Ishikawa (cell line): ENCODE measurements around the gene MLLT10.

Experiments
- CEBPB ChIP-seq: IDR thresholded peaks from 2 replicates; pipeline ENCODE4 v1.6.1; 2012
- CREB1 ChIP-seq: IDR thresholded peaks from 2 replicates; pipeline ENCODE4 v1.6.1; 2012; ENCODE audit warnings: low read depth
- EGR1 ChIP-seq: IDR thresholded peaks from 2 replicates; pipeline ENCODE4 v1.6.1; 2012
- EP300 ChIP-seq: IDR thresholded peaks from 2 replicates; pipeline ENCODE4 v1.6.1; 2012; ENCODE audit warnings: borderline replicate concordance
- FOXM1 ChIP-seq: IDR thresholded peaks from 2 replicates; pipeline ENCODE4 v1.6.1; 2012; ENCODE audit warnings: low read depth, borderline replicate concordance
- NFIC ChIP-seq: IDR thresholded peaks from 2 replicates; pipeline ENCODE4 v1.6.1; 2012
- RAD21 ChIP-seq: IDR thresholded peaks from 2 replicates; pipeline ENCODE4 v1.6.1; 2012; ENCODE audit warnings: low read depth
- TAF1 ChIP-seq: IDR thresholded peaks from 2 replicates; pipeline ENCODE4 v1.6.1; 2012; ENCODE audit warnings: low read depth, mild to moderate bottlenecking
- TCF12 ChIP-seq: IDR thresholded peaks from 2 replicates; pipeline ENCODE4 v1.6.1; 2012; ENCODE audit warnings: low read depth
- TEAD4 ChIP-seq: IDR thresholded peaks from 2 replicates; pipeline ENCODE4 v1.6.1; 2012
- YY1 ChIP-seq: IDR thresholded peaks from 2 replicates; pipeline ENCODE4 v1.6.1; 2012; ENCODE audit warnings: low read depth
- ZBTB7A ChIP-seq: IDR thresholded peaks from 2 replicates; pipeline ENCODE4 v1.6.1; 2012; ENCODE audit warnings: low read depth
- TF ChIP-seq, protein P1 (sequence below): IDR thresholded peaks from 2 replicates; pipeline ENCODE4 v1.6.1; 2012; ENCODE audit warnings: low read depth, mild to moderate bottlenecking
- TF ChIP-seq, protein P2 (sequence below): IDR thresholded peaks from 2 replicates; pipeline ENCODE4 v1.6.1; 2012
- TF ChIP-seq, protein P3 (sequence below): IDR thresholded peaks from 2 replicates; pipeline ENCODE4 v1.6.1; 2012

The MLLT10 gene

GRCh38 chr10:21512573-21513404 is 21.2 kb upstream of the MLLT10 start:
- no peak for TF ChIP-seq CREB1
- TF ChIP-seq TEAD4: no peak
- TF ChIP-seq, protein P1, sequence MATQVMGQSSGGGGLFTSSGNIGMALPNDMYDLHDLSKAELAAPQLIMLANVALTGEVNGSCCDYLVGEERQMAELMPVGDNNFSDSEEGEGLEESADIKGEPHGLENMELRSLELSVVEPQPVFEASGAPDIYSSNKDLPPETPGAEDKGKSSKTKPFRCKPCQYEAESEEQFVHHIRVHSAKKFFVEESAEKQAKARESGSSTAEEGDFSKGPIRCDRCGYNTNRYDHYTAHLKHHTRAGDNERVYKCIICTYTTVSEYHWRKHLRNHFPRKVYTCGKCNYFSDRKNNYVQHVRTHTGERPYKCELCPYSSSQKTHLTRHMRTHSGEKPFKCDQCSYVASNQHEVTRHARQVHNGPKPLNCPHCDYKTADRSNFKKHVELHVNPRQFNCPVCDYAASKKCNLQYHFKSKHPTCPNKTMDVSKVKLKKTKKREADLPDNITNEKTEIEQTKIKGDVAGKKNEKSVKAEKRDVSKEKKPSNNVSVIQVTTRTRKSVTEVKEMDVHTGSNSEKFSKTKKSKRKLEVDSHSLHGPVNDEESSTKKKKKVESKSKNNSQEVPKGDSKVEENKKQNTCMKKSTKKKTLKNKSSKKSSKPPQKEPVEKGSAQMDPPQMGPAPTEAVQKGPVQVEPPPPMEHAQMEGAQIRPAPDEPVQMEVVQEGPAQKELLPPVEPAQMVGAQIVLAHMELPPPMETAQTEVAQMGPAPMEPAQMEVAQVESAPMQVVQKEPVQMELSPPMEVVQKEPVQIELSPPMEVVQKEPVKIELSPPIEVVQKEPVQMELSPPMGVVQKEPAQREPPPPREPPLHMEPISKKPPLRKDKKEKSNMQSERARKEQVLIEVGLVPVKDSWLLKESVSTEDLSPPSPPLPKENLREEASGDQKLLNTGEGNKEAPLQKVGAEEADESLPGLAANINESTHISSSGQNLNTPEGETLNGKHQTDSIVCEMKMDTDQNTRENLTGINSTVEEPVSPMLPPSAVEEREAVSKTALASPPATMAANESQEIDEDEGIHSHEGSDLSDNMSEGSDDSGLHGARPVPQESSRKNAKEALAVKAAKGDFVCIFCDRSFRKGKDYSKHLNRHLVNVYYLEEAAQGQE: no peak
- no peak for TF ChIP-seq EP300
- TF ChIP-seq, protein P2, sequence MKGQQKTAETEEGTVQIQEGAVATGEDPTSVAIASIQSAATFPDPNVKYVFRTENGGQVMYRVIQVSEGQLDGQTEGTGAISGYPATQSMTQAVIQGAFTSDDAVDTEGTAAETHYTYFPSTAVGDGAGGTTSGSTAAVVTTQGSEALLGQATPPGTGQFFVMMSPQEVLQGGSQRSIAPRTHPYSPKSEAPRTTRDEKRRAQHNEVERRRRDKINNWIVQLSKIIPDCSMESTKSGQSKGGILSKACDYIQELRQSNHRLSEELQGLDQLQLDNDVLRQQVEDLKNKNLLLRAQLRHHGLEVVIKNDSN: no peak
- TF ChIP-seq RAD21: no peak
- TF ChIP-seq ZBTB7A: no peak
- TF ChIP-seq TAF1: no peak
- no peak for TF ChIP-seq FOXM1
- no peak for TF ChIP-seq NFIC
- TF ChIP-seq, protein P3, sequence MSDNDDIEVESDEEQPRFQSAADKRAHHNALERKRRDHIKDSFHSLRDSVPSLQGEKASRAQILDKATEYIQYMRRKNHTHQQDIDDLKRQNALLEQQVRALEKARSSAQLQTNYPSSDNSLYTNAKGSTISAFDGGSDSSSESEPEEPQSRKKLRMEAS: no peak
- no peak for TF ChIP-seq CEBPB

DNA sequence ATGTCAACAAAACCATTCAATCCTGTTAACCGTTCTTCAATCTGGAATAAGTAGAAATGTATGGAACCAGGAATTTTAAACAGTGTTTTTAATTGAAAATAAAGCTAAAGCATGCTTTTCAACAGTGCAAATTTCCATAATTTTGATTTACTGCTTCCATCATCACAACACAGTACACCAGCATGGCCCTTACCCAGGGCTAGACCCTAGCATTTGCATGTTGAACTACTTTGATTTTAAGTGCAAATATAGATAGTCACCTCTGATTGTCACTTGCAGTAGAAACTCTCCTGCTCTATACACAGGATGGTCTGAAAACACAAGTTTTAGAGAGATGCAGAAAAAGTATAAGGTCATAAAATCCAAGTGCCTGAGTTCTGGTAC is 20.6 kb upstream of the MLLT10 start:
- TF ChIP-seq EGR1 (no peak), FOXM1 (no peak), NFIC (no peak), EP300 (no peak), ZBTB7A (no peak), CEBPB (no peak), CREB1 (no peak), YY1 (no peak), TEAD4 (no peak), RAD21 (no peak), TCF12 (no peak), TAF1 (no peak)
- TF ChIP-seq, protein P2: no peak
- TF ChIP-seq, protein P1: no peak
- TF ChIP-seq, protein P3: no peak

DNA sequence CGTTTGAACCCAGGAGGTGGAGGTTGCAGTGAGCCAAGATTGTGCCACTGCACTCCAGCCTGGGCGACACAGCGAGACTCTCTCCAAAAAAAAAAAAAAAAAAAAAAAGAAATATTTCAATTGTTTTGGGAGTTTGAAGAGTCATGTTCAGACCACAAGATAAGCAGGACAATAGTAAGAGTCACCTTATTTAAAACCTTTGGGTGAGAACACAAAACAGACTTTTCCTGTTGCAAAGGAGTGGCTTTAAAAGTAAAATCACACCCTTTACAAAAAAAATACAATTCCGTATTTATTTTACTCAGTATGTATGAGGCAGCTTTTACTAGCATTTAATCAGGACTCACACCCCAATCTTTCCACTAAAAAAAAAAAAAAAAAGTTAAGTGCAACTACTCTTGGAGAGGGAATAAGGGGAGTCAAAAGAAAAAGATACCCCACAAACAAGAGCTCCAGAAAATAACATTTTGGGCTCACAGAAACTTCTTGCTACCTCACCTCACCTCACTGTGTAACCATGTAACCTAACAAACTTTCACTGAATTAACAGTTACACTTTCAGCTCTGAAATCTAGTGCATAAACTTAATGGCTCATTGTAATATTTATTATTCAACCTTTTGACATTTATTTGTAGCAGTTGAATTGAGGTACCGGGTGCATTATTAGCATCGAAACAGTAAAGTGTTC is 19.8 kb upstream of the MLLT10 start:
- TF ChIP-seq, protein P1: no peak
- TF ChIP-seq RAD21 (no peak), NFIC (no peak), YY1 (no peak), ZBTB7A (no peak), TEAD4 (no peak), TCF12 (no peak)
- TF ChIP-seq, protein P3: no peak

GRCh38 chr10:21514818-21515351 is 19.1 kb upstream of the MLLT10 start:
- TF ChIP-seq, protein P3: no peak
- no peak for TF ChIP-seq EGR1
- TF ChIP-seq, protein P2: no peak
- no peak for TF ChIP-seq ZBTB7A
- TF ChIP-seq FOXM1: no peak
- TF ChIP-seq NFIC: no peak
- no peak for TF ChIP-seq YY1
